K562 (cell line): ENCODE results near the gene ARRDC5. TPM values are rescaled to one million over a fixed set of nuclear protein-coding genes. Genes with fewer than 3 reads are reported as not detected.
A peak's percentile ranks its signal among the peaks of the same experiment; 100 is the strongest.

Experiments used
- ATAC-seq: fragments of 200-7000 bp; cut with Tn5 transposase; 3 replicates; pipeline ENCODE4 v1.9.1; 2020; ENCODE audit warnings: moderate library complexity
- BruUV-seq: library from RNA; stranded (reverse); fragments of 400-500 nt; replicated peaks from 2 replicates; lab custom pipeline; 2021; lab: Mats Ljungman, UMichigan
- CTCF ChIA-PET: fragments of 300-600 bp; formaldehyde crosslinking; extraction: SDS; loops from one replicate; lab custom pipeline; 2021; ENCODE audit warnings: low intra/inter-chr PET ratio; lab: Yijun Ruan, JAX
- POLR2A ChIA-PET: fragments of 300-600, 350-650 bp; sonication (Branson Sonifier 250); formaldehyde crosslinking; extraction: SDS; loops from one replicate; lab custom pipeline; 2021; ENCODE audit warnings: antibody characterized with exemption, inconsistent platforms; lab: Yijun Ruan, JAX
- DNase-seq, 4 experiments: peaks; one replicate each; pipeline versions ENCODE4 v3.0.0 to v3.0.0-alpha.2; 2011 to 2018; ENCODE audit warnings: low spot score in 3 of 4, mixed read lengths in 3 of 4; ENCODE audit errors: extremely low read depth in 1 of 4
- FAIRE-seq: peaks from 2 replicates; lab custom pipeline; 2011; peaks lifted over from hg19 to GRCh38; lab: Jason Lieb, UNC
- H2AFZ ChIP-seq: 2 replicates; pipeline ENCODE4 v1.6.0; 2011; ENCODE audit warnings: low read depth, low read length, control low read depth, inconsistent platforms
- H3K27ac ChIP-seq: fragments of 200-600 bp; 3 replicates; pipeline ENCODE4 v1.8.0; 2011; ENCODE audit warnings: low read depth, mild to moderate bottlenecking, control low read depth, inconsistent platforms, low read length, moderate library complexity, mixed read lengths; ENCODE audit errors: extremely low read depth
- H3K27me3 ChIP-seq, 2 experiments: fragments of 300-600 bp in 1 of 2; 2 replicates in 1 of 2; 3 replicates in 1 of 2; pipeline versions ENCODE4 v1.6.0 to v1.8.0; 2011; ENCODE audit warnings: inconsistent platforms in 2 of 2, low read length in 2 of 2, mild to moderate bottlenecking in 1 of 2, mixed read lengths in 1 of 2, moderate library complexity in 1 of 2; ENCODE audit not compliant: control insufficient read depth in 2 of 2, insufficient read depth in 2 of 2
- H3K36me3 ChIP-seq: fragments of 300-600 bp; 3 replicates; pipeline ENCODE4 v1.8.0; 2011; ENCODE audit warnings: mild to moderate bottlenecking, low read length, inconsistent platforms; ENCODE audit not compliant: control insufficient read depth, insufficient read depth
- H3K4me1 ChIP-seq, 2 experiments: fragments of 200-600 bp in 1 of 2; replicated peaks in 1 of 2; 2 replicates in 1 of 2; 3 replicates in 1 of 2; pipeline versions ENCODE4 v1.5.1 to v1.8.0; 2011; ENCODE audit warnings: inconsistent platforms in 2 of 2, low read length in 2 of 2, mild to moderate bottlenecking in 1 of 2, mixed read lengths in 1 of 2, moderate library complexity in 1 of 2; ENCODE audit not compliant: control insufficient read depth in 2 of 2, insufficient read depth in 2 of 2
- H3K4me2 ChIP-seq: 2 replicates; pipeline ENCODE4 v1.6.1; 2011; ENCODE audit warnings: low read length, control low read depth, inconsistent platforms, mixed read lengths; ENCODE audit not compliant: insufficient read depth
- H3K4me3 ChIP-seq: fragments of 200-600 bp; sonication (generic), shearing (Covaris generic); 2 replicates; pipeline ENCODE4 v1.5.1; 2016; ENCODE audit warnings: control low read depth, inconsistent platforms
- H3K79me2 ChIP-seq: fragments of 200-600 bp; 3 replicates; pipeline ENCODE4 v1.8.0; 2011; ENCODE audit warnings: low read length, inconsistent platforms; ENCODE audit not compliant: control insufficient read depth, insufficient read depth
- H3K9ac ChIP-seq, 2 experiments: 2 replicates each; pipeline versions ENCODE4 v1.6.0 to v1.6.1; 2011; ENCODE audit warnings: low read depth in 2 of 2, low read length in 2 of 2, control low read depth in 1 of 2, inconsistent platforms in 1 of 2, mild to moderate bottlenecking in 1 of 2, mixed read lengths in 1 of 2; ENCODE audit not compliant: insufficient read depth in 1 of 2
- H3K9me1 ChIP-seq: one replicate; pipeline ENCODE4 v1.6.0; 2011; ENCODE audit warnings: inconsistent platforms, mild to moderate bottlenecking, low read length, moderate library complexity; ENCODE audit not compliant: control insufficient read depth, insufficient read depth
- H3K9me3 ChIP-seq: replicated peaks from 2 replicates; pipeline ENCODE4 v1.5.1; 2011; ENCODE audit warnings: low read depth, low read length, inconsistent platforms; ENCODE audit not compliant: control insufficient read depth, insufficient read depth
- H4K20me1 ChIP-seq: replicated peaks from 2 replicates; pipeline ENCODE4 v1.6.1; 2011; ENCODE audit warnings: low read length, inconsistent platforms, mixed read lengths; ENCODE audit not compliant: control insufficient read depth, insufficient read depth
- ATF6 ChIP-seq: sonication (generic); formaldehyde crosslinking; IDR thresholded peaks from 2 replicates; pipeline ENCODE4 v1.4.0; 2020; ENCODE audit warnings: mild to moderate bottlenecking, missing genetic modification reagents
- ZNF121 ChIP-seq: sonication (generic); formaldehyde crosslinking; conservative IDR thresholded peaks from 2 replicates; pipeline ENCODE4 v1.8.0; 2022; ENCODE audit warnings: missing genetic modification reagents
- WGBS: fragments of 100-300 bp; shearing (Covaris generic); methylation state at CpG from one replicate; pipeline ENCODE4 v1.1.6; 2016; ENCODE audit warnings: low coverage, mixed read lengths; ENCODE audit not compliant: insufficient coverage; ENCODE audit errors: missing lambda C conversion rate; 5-methylcytosine and 5-hydroxymethylcytosine counted together
- in situ Hi-C: fragments of 300-500 bp; cut with MboI; formaldehyde crosslinking; loops from 4 replicates; pipeline ENCODE4 v1.15.0; 2018; ENCODE audit warnings: inconsistent platforms, mixed read lengths
- intact Hi-C: fragments of 100-400 bp; cut with micrococcal nuclease; formaldehyde crosslinking; loops from 2 replicates; pipeline ENCODE4 v1.14.2; 2022
- polyA plus RNA-seq, 8 experiments: library from polyadenylated mRNA; depleted of rRNA in 4 of 8; stranded (reverse) in 5 of 8; unstranded in 3 of 8; fragments of >200 nt; fragmentation: Nextera tagmentation in 2 of 8; fragmentation: Illumina TruSeq in 1 of 8; extraction: Ambion mirVana in 2 of 8; extraction: Trizol in 1 of 8; gene quantifications; 2 replicates each; pipeline versions ENCODE4 v1.2.1 to v1.2.3, GENCODE V29; 2011 to 2014; ENCODE audit warnings: inconsistent platforms in 1 of 8, missing spikeins in 1 of 8
- total RNA-seq, 7 experiments: library from RNA; depleted of rRNA in 6 of 7; stranded (reverse); fragments of >200 nt in 6 of 7; fragmentation: Illumina TruSeq in 2 of 7; extraction: Trizol in 2 of 7; gene quantifications; 2 replicates each; pipeline versions ENCODE4 v1.2.1 to v1.2.3, GENCODE V29; 2011 to 2021; ENCODE audit warnings: low replicate concordance in 1 of 7

ARRDC5 gene
- total and polyA plus RNA-seq, 9 of the 15 experiments (the other 6 are each of a cell fraction or from before 2014, with no cell fraction given), result not detected

GRCh38 chr19:4849019-4849418 lies 53.7 kb downstream of the ARRDC5 start:
- no peak for TF ChIP-seq ATF6
- TF ChIP-seq ZNF121 (CRISPR knock-in tag), result peak; percentile 61
- TF ChIP-seq, all 486 proteins: peak for 1
- H3K27ac ChIP-seq, result no peak overlapping the region
- ChIA-PET POLR2A (interaction anchor here (1.0 kb wide), 1 partner anchor 15 kb away, joined by 3 read pairs; no protein-coding TSS in a partner anchor), CTCF (interaction anchor here (0.6 kb wide), 1 partner anchor 14 kb away, joined by 10 read pairs; no protein-coding TSS in a partner anchor)
- no peak overlapping the region for H3K4me2 ChIP-seq
- H3K9me1 ChIP-seq, result no peaks in the 10 kb centered on the region
- intact Hi-C loops, result no loop called here
- ATAC-seq, result no peak
- no peak overlapping the region for H2AFZ ChIP-seq
- no TSS peak for BruUV-seq
- H3K27me3 ChIP-seq, result no peaks in the 10 kb centered on the region
- H3K9ac ChIP-seq, result no peak overlapping the region
- no peak overlapping the region for H3K4me3 ChIP-seq
- no peaks in the 10 kb centered on the region for H4K20me1 ChIP-seq
- no peaks in the 10 kb centered on the region for H3K9me3 ChIP-seq
- DNase-seq, result no peak
- H3K36me3 ChIP-seq, result peaks cover 47% of the 10 kb centered on the region; the same call in 2 of the 3 replicates
- FAIRE-seq, result no peak
- 92% methylated on average over 7 of the region's 7 CpGs for WGBS
- in situ Hi-C loops, result no loop called here
- peaks cover 0 to 10% of the 10 kb centered on the region in 2 experiments; a peak in 2 of 5 replicates for H3K4me1 ChIP-seq
- H3K79me2 ChIP-seq, result no peaks in the 10 kb centered on the region
